Progenitor cell of endocrine pancreas (in vitro differentiated cells): ENCODE data around the gene PPP3CA. TPM values are rescaled to one million over a fixed set of nuclear protein-coding genes. Genes with fewer than 3 reads are reported as not detected.

ENCODE experiments used
- DNase-seq: peaks from one replicate; pipeline ENCODE4 v3.0.0; 2021; ENCODE audit warnings: low spot score; ENCODE audit not compliant: unreplicated experiment
- H3K27ac Mint-ChIP-seq: 2 replicates; pipeline ENCODE4 v1.8.0; 2021; ENCODE audit warnings: mild to moderate bottlenecking, moderate library complexity, mixed read lengths
- H3K27me3 Mint-ChIP-seq: 2 replicates; pipeline ENCODE4 v1.8.0; 2021; ENCODE audit warnings: mixed read lengths
- H3K36me3 Mint-ChIP-seq: 2 replicates; pipeline ENCODE4 v1.8.0; 2022; ENCODE audit warnings: mixed read lengths; ENCODE audit not compliant: insufficient read depth
- H3K4me1 Mint-ChIP-seq: 2 replicates; pipeline ENCODE4 v1.8.0; 2021; ENCODE audit warnings: low read depth, mixed read lengths
- H3K4me3 Mint-ChIP-seq: 2 replicates; pipeline ENCODE4 v1.8.0; 2021; ENCODE audit warnings: low read depth, mild to moderate bottlenecking, moderate library complexity, mixed read lengths
- H3K9me3 Mint-ChIP-seq: 2 replicates; pipeline ENCODE4 v1.8.0; 2021; ENCODE audit warnings: low read depth, mixed read lengths
- total RNA-seq: library from RNA; stranded (reverse); gene quantifications from 2 replicates; pipeline ENCODE4 v1.2.1, GENCODE V29; 2021
- TF ChIP-seq, protein P1 (sequence below): fragments of 200-600 bp; sonication (generic); IDR thresholded peaks from one replicate; pipeline ENCODE4 v1.5.0; 2021; ENCODE audit warnings: antibody characterized with exemption, mild to moderate bottlenecking; ENCODE audit not compliant: unreplicated experiment

PPP3CA gene
- total RNA-seq, 1 donor from 2014 or later = 22.5 TPM

DNA sequence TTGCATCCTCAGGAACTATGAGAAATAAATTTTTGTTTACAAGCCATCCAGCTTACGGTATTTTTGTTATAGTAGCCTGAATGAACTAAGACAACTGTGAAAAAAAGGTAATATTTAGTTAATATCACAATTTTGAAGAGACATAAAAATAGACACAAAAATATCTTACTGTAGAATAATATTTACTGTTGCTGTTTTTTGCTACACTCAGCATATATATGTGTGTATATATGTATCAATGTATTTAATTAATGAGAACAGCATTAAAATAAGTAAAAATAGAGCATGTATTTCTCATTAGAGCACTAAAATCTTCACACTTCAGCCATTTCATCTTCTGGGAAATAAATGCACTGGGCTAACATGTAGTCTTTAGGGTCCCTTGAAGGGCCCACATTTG, 24.6 kb downstream of the PPP3CA start:
- Mint-ChIP-seq H3K4me3 (no peak overlapping the region), H3K9me3 (no peaks in the 10 kb centered on the region), H3K27ac (no peak overlapping the region), H3K36me3 (no peaks in the 10 kb centered on the region), H3K27me3 (no peaks in the 10 kb centered on the region), H3K4me1 (no peaks in the 10 kb centered on the region)
- DNase-seq = no peak
- TF ChIP-seq, protein P1, sequence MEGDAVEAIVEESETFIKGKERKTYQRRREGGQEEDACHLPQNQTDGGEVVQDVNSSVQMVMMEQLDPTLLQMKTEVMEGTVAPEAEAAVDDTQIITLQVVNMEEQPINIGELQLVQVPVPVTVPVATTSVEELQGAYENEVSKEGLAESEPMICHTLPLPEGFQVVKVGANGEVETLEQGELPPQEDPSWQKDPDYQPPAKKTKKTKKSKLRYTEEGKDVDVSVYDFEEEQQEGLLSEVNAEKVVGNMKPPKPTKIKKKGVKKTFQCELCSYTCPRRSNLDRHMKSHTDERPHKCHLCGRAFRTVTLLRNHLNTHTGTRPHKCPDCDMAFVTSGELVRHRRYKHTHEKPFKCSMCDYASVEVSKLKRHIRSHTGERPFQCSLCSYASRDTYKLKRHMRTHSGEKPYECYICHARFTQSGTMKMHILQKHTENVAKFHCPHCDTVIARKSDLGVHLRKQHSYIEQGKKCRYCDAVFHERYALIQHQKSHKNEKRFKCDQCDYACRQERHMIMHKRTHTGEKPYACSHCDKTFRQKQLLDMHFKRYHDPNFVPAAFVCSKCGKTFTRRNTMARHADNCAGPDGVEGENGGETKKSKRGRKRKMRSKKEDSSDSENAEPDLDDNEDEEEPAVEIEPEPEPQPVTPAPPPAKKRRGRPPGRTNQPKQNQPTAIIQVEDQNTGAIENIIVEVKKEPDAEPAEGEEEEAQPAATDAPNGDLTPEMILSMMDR = no peak

DNA sequence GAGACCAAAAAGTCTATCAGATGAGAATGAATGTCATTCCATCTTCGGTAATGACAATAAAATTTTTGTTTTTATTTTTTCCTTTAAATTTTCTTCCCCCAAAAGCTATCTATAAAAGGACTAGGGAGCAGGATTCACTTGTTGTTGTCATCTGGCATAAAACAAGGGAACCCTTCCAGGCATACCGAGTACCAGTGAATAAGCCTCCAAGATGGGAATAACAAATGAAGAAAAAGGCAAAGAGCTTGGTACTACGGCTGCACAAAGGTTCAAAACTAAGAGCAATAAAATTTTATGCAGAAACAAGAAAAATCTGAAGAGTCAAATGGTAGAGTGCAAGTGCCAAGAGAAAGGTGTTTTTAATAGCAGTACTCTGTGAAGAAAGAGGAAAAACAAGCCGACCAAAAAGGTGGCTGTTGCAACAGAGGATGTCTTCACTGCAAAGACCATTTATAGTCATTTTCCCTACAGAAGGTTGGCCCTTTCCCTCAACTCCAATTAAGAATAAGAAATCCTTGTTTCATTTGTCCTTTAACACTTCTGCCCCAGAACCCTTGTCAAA, 25.8 kb downstream of the PPP3CA start:
- Mint-ChIP-seq H3K27ac (no peak overlapping the region), H3K4me3 (no peak overlapping the region), H3K27me3 (no peaks in the 10 kb centered on the region), H3K36me3 (no peaks in the 10 kb centered on the region), H3K4me1 (no peaks in the 10 kb centered on the region), H3K9me3 (no peaks in the 10 kb centered on the region)
- TF ChIP-seq, protein P1 = no peak
- DNase-seq = no peak

DNA sequence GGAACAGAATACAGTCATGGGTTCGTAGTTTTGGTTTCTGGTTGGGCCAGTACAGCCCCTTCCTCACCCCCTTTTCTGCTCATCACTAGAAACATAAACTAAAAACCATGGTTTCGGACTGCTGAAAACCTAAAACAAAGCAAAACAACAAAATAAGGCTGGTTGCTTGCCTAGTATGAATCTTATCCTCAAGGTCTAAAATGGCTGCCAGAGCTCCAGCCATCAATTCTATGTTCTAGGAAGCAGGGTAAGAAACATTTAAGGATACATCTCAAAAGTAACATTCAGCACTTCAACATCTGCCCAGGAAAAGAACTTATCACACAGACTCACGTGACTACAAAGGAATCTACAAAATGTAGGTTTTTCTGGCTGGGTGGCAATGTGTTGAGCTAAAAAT, 31.5 kb downstream of the PPP3CA start:
- no peak for DNase-seq
- Mint-ChIP-seq H3K27me3 (no peaks in the 10 kb centered on the region), H3K4me1 (peaks cover 3% of the 10 kb centered on the region), H3K36me3 (peaks cover 3% of the 10 kb centered on the region), H3K4me3 (no peak overlapping the region), H3K27ac (no peak overlapping the region), H3K9me3 (peaks cover 7% of the 10 kb centered on the region)
- TF ChIP-seq, protein P1 = no peak

DNA sequence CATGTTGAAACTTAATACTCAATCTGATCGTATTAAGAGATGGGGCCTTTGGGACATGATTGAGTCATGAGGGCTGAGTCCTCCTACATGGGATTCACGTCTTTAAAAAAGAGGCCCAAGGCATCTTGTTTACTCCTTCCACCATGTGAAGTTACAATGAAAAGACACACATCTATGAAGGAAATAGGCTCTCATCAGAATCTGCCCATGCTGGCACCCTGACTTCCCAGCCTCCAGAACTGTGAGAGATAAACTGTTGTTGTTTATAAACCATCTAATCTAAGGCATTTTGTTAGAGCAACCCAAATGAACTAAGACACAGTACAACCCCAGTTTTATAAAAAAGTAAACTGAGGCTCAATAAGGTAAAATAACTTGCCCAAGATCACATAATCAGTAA, 32.3 kb downstream of the PPP3CA start:
- H3K4me3 Mint-ChIP-seq = no peak overlapping the region
- H3K9me3 Mint-ChIP-seq = peaks cover 7% of the 10 kb centered on the region
- no peaks in the 10 kb centered on the region for H3K27me3 Mint-ChIP-seq

GRCh38 chr4:101309925-101310324, 37.4 kb downstream of the PPP3CA start:
- H3K4me3 Mint-ChIP-seq = no peak overlapping the region
- no peaks in the 10 kb centered on the region for H3K36me3 Mint-ChIP-seq
- H3K9me3 Mint-ChIP-seq = no peaks in the 10 kb centered on the region
- H3K27ac Mint-ChIP-seq = no peak overlapping the region
- TF ChIP-seq, protein P1 = no peak
- H3K27me3 Mint-ChIP-seq = no peaks in the 10 kb centered on the region
- H3K4me1 Mint-ChIP-seq = peaks cover 23% of the 10 kb centered on the region
- DNase-seq = no peak

More for the DNA sequence above, 32.3 kb downstream of the PPP3CA start:
- Mint-ChIP-seq H3K4me1 (peaks cover 3% of the 10 kb centered on the region), H3K27ac (no peak overlapping the region), H3K36me3 (peaks cover 3% of the 10 kb centered on the region)
- no peak for DNase-seq
- TF ChIP-seq, protein P1 = no peak
